Body of pancreas (tissue), 4 donors: ENCODE measurements around the gene EPB41L3. TPM values are rescaled to one million over a fixed set of nuclear protein-coding genes. Genes with fewer than 3 reads are reported as not detected.

ENCODE experiments used
- ATAC-seq: fragments of 150-250 bp; one replicate; pipeline ENCODE4 v1.9.1; 2016
- DNase-seq, 4 donors: peaks; one replicate each; pipeline ENCODE4 v3.0.0-alpha.2; 2019
- H3K27ac ChIP-seq, 4 donors: fragments of 200-600 bp; sonication (generic); 1 replicate in 3 of 4; 2 replicates in 1 of 4; pipeline versions ENCODE4 v1.5.1 to v1.6.1; 2016 to 2019; ENCODE audit warnings: mild to moderate bottlenecking in 1 of 4, mixed read lengths in 1 of 4, moderate library complexity in 1 of 4
- H3K27me3 ChIP-seq, 2 donors: fragments of 200-600 bp; sonication (generic); one replicate each; pipeline ENCODE4 v1.6.0; 2016; ENCODE audit warnings: mild to moderate bottlenecking in 1 of 2
- H3K36me3 ChIP-seq, 2 donors: fragments of 200-600 bp; sonication (generic); replicated peaks in 1 of 2; 2 replicates each; pipeline ENCODE4 v1.5.1; 2016; ENCODE audit warnings: low read depth in 2 of 2; ENCODE audit not compliant: insufficient read depth in 1 of 2
- H3K4me1 ChIP-seq: fragments of 200-600 bp; sonication (generic); one replicate; pipeline ENCODE4 v1.6.0; 2016
- H3K4me3 ChIP-seq, 2 donors: fragments of 200-600 bp; sonication (generic); 1 replicate in 1 of 2; 2 replicates in 1 of 2; pipeline ENCODE4 v1.5.1; 2016 to 2019
- H3K9me3 ChIP-seq, 3 donors: fragments of 200-600 bp; sonication (generic); 1 replicate in 2 of 3; 2 replicates in 1 of 3; pipeline ENCODE4 v1.5.1; 2016
- CTCF ChIP-seq, 7 experiments: fragments of 450-650 bp in 4 of 7; fragments of 200-600 bp in 3 of 7; sonication (generic) in 3 of 7; IDR thresholded peaks; one replicate each; pipeline ENCODE4 v1.5.1; 2016 to 2019; ENCODE audit warnings: antibody characterized with exemption in 7 of 7
- POLR2A ChIP-seq, 3 donors: fragments of 450-650 bp; IDR thresholded peaks; one replicate each; pipeline ENCODE4 v1.6.1; 2016; ENCODE audit warnings: antibody characterized with exemption in 3 of 3, mild to moderate bottlenecking in 2 of 3
- WGBS, 2 donors: methylation state at CpG; one replicate each; pipeline ENCODE4 v1.1.5; 2017; 5-methylcytosine and 5-hydroxymethylcytosine counted together
- intact Hi-C: fragments of 100-400 bp; cut with DNase I; formaldehyde crosslinking; loops from one replicate; pipeline ENCODE4 v1.15.1; 2023
- total RNA-seq, 2 donors: library from RNA; depleted of rRNA; stranded (reverse); fragments of >200 nt; gene quantifications; one replicate each; pipeline ENCODE4 v1.1.0, GENCODE V29; 2016

Gene EPB41L3
- total RNA-seq, 2 donors from 2014 or later = 22.1 to 25.1 TPM

DNA sequence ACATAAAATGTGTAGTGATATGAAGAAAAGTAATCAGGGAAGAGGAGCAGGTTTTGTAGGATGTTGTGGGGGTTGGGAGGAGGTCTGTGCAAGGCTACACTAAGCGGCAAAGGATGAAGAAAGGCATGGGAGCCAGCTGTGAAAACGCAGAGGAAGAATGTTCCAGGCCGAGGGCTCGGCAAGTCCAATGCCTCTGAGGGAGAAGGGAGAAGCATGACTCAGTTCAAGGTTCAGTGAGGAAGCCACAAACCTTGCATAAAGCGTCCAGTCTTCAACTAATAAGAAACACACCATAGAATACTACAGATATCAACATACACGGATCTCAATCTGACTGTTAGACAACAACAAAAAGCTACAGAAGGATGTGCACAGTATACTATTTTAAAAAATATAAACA lies 16.2 kb downstream of the EPB41L3 start:
- no peaks in the 10 kb centered on the region for H3K9me3 ChIP-seq

DNA sequence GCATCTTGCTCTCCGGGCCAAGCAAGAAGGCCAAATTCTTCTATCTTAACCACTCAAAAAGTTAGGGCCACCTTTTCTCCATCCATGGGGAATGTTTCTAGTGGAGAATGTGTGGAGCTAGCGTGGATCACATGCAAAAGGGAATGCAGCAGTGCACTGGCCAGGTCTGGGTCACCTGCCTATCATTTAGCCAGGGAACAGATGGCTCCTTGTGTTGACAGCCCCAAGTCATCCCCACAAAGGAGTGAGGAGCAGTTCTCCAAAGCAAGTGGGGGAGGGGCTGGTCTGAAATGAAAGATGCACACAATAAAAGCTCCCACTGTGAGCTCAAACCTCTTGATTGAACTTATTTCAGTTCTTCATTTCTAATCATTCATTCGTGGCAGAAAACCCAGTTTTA lies 19.1 kb downstream of the EPB41L3 start:
- WGBS, 2 donors = 82 to 84% methylated on average over 3 of the region's 3 CpGs
- Histone ChIP-seq H3K9me3 (no peaks in the 10 kb centered on the region), H3K36me3 (no peaks in the 10 kb centered on the region), H3K4me3 (no peak overlapping the region), H3K27ac (no peak overlapping the region), H3K4me1 (no peaks in the 10 kb centered on the region), H3K27me3 (no peaks in the 10 kb centered on the region)
- ATAC-seq (no peak), DNase-seq (no peak)
- intact Hi-C loops = no loop called here
- TF ChIP-seq CTCF (IDR thresholded peaks at IDR 0.05) (no peak), POLR2A (IDR thresholded peaks at IDR 0.05) (no peak)

More for the DNA sequence above, 16.2 kb downstream of the EPB41L3 start:
- no peaks in the 10 kb centered on the region for H3K27me3 ChIP-seq
- intact Hi-C loops = no loop called here
- H3K4me1 ChIP-seq = no peaks in the 10 kb centered on the region
- no peak for TF ChIP-seq POLR2A (IDR thresholded peaks at IDR 0.05)
- TF ChIP-seq CTCF (IDR thresholded peaks at IDR 0.05) = no peak
- no peaks in the 10 kb centered on the region for H3K36me3 ChIP-seq
- H3K4me3 ChIP-seq = no peak overlapping the region
- ATAC-seq = peak; percentile 38
- peak in 2 of 4 donors; percentile 10 to 22 for DNase-seq
- H3K27ac ChIP-seq = no peak overlapping the region
- WGBS, 2 donors = 47 to 73% methylated on average over 6 of the region's 6 CpGs

DNA sequence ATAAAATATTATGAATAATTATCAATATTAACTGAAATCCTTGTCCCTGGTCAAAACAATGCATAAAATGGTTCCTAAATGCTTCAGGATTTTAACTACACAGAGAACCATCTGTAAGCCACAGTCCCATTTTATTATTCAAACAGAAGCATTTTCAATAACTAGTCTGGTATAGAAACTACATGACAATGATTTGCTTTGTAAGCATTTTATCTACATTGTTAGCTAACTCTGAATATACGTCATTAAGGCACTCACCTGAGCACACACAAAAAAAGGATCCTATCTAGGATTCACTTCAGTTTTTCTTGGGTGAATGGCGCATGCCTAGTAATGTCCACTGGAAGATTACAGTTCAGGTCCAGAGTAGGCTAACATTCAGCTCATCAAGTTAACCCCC lies 22.8 kb downstream of the EPB41L3 start:
- intact Hi-C loops = no loop called here
- H3K27me3 ChIP-seq = no peaks in the 10 kb centered on the region

GRCh38 chr18:5520464-5520863 lies 23.3 kb downstream of the EPB41L3 start:
- no peak for DNase-seq
- Histone ChIP-seq H3K27ac (no peak overlapping the region), H3K4me1 (no peaks in the 10 kb centered on the region), H3K4me3 (no peak overlapping the region), H3K9me3 (no peaks in the 10 kb centered on the region), H3K27me3 (no peaks in the 10 kb centered on the region), H3K36me3 (no peaks in the 10 kb centered on the region)
- no peak for ATAC-seq
- TF ChIP-seq POLR2A (IDR thresholded peaks at IDR 0.05) = no peak
- no peak for TF ChIP-seq CTCF (IDR thresholded peaks at IDR 0.05)
- WGBS, 2 donors = 65 to 86% methylated on average over 1 of the region's 1 CpG
- intact Hi-C loops = no loop called here

More for the DNA sequence above, 22.8 kb downstream of the EPB41L3 start:
- DNase-seq (no peak), ATAC-seq (no peak)
- Histone ChIP-seq H3K9me3 (no peaks in the 10 kb centered on the region), H3K36me3 (no peaks in the 10 kb centered on the region), H3K4me1 (no peaks in the 10 kb centered on the region), H3K4me3 (no peak overlapping the region), H3K27ac (no peak overlapping the region)
- 50 to 74% methylated on average over 2 of the region's 2 CpGs for WGBS, 2 donors
- TF ChIP-seq POLR2A (IDR thresholded peaks at IDR 0.05) = no peak
- TF ChIP-seq CTCF (IDR thresholded peaks at IDR 0.05) = no peak

DNA sequence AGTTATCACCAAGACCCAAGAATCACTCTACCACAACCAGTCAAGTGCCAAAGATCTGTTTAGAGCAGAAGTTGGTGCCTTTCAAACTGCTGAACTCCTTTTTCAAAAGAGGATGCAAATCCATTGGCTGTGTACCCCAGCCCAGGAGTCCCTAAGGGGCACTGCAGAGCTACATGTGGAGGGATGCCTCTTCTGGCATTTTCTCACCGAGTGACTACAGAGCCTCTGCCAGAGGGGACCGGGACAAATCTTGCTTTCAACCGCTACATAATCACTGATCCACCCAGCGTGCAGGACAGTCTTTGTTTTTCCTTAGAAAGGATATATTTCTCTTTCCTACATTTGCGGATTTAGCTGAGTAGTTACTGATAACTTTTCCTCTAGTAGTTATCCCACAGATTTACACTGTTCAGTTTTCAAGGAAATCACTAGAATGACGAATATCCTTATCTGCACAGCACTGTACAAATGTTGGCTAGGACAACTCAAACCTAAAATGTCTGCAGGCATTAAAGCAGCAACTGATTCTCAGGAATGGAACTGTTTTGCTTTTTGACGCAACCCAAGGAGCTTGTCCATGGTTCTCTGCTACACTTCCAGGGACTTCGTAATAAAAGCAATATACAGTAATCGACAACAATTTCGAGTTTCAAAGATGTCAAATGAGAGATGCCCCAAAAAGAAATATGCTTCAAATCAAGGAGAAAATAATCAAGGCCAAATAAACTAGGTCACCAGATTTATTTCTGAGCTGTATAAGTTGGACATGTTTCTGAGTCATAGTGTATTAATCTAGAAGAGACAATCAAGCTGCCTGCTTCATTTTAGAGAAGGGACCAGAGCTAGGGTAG lies 24.1 kb downstream of the EPB41L3 start:
- TF ChIP-seq POLR2A (IDR thresholded peaks at IDR 0.05) (no peak), CTCF (IDR thresholded peaks at IDR 0.05) (no peak)
- WGBS, 2 donors = 66 to 71% methylated on average over 10 of the region's 10 CpGs

More for the DNA sequence above, 24.1 kb downstream of the EPB41L3 start:
- Histone ChIP-seq H3K4me3 (no peak overlapping the region), H3K4me1 (no peaks in the 10 kb centered on the region), H3K36me3 (no peaks in the 10 kb centered on the region), H3K27me3 (no peaks in the 10 kb centered on the region), H3K9me3 (no peaks in the 10 kb centered on the region), H3K27ac (no peak overlapping the region)
- DNase-seq (no peak), ATAC-seq (no peak)
- intact Hi-C loops = no loop called here
